ENCODE measurements around the gene TNFSF9.

- TF ChIP-seq CTCF (IDR thresholded peaks at IDR 0.05 in 4 of 5, conservative IDR thresholded peaks at IDR 0.05 in 1 of 5) (no peak), POLR2A (IDR thresholded peaks at IDR 0.05) (no peak)
Observed at GRCh38 chr19:6484831-6485230, 46.0 kb upstream of the TNFSF9 start.
